Lower lobe of right lung (tissue), 2 donors: ENCODE data around the gene PODXL2. TPM values are rescaled to one million over a fixed set of nuclear protein-coding genes. Genes with fewer than 3 reads are reported as not detected.

Experiments used
- ATAC-seq, 2 donors: fragments of 200-7000 bp; cut with Tn5 transposase; one replicate each; pipeline ENCODE4 v1.9.1; 2020 to 2022; ENCODE audit warnings: mild to moderate bottlenecking in 2 of 2, moderate library complexity in 2 of 2
- DNase-seq: peaks from one replicate; pipeline ENCODE4 v3.0.0-alpha.2; 2020
- H3K27ac ChIP-seq: fragments of 200-600 bp; one replicate; pipeline ENCODE4 v1.8.0; 2022
- H3K27me3 ChIP-seq: fragments of 200-600 bp; one replicate; pipeline ENCODE4 v1.8.0; 2022; ENCODE audit warnings: low read depth
- H3K36me3 ChIP-seq: fragments of 200-600 bp; one replicate; pipeline ENCODE4 v1.8.0; 2022; ENCODE audit warnings: mild to moderate bottlenecking
- H3K4me1 ChIP-seq: fragments of 200-600 bp; one replicate; pipeline ENCODE4 v1.8.0; 2022
- H3K4me3 ChIP-seq: fragments of 200-600 bp; one replicate; pipeline ENCODE4 v1.8.0; 2022; ENCODE audit warnings: mild to moderate bottlenecking
- H3K9me3 ChIP-seq: fragments of 200-600 bp; one replicate; pipeline ENCODE4 v1.8.0; 2022
- intact Hi-C: fragments of 100-400 bp; cut with DNase I; formaldehyde crosslinking; loops from one replicate; pipeline ENCODE4 v1.11.0; 2022
- total RNA-seq: library from RNA; stranded (reverse); fragmentation: NEBNext Ultra II Directional; extraction: Animal tissue kit (Norgen Biotek cat#: 25700); gene quantifications from one replicate; pipeline ENCODE4 v1.2.1, GENCODE V29; 2021
- TF ChIP-seq, protein P1 (sequence below): fragments of 200-600 bp; IDR thresholded peaks from one replicate; pipeline ENCODE4 v1.8.0; 2022; ENCODE audit warnings: antibody characterized with exemption, mild to moderate bottlenecking
- donor health status: DM: no; HTN: yes; CAD: no; lungs with severe emphysema.

The PODXL2 gene
- total RNA-seq, 1 donor from 2014 or later = 2.2 TPM

DNA sequence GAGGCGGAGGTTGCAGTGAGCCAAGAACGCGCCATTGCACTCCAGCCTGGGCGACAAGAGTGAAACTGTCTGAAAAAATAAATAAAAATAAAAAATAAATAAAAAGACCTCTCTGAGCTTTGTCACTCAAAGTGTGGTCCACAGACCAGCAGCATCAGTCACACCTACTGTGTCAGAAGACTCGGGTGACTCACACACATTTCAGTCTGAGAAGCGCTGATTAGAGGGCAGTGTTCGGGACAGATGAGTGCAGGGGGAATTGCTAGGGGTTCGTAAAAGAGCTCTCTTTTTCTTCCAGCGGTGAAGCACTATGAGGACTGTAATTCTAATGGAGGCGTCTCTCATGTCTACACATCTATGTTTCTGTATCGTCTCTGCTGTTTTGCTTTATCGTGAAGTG, 5.7 kb downstream of the PODXL2 start:
- H3K27me3 ChIP-seq = peaks cover 30% of the 10 kb centered on the region
- H3K9me3 ChIP-seq = no peaks in the 10 kb centered on the region
- ATAC-seq (no peak), DNase-seq (no peak)
- H3K4me3 ChIP-seq = no peak overlapping the region
- intact Hi-C loops = no loop called here
- TF ChIP-seq, protein P1, sequence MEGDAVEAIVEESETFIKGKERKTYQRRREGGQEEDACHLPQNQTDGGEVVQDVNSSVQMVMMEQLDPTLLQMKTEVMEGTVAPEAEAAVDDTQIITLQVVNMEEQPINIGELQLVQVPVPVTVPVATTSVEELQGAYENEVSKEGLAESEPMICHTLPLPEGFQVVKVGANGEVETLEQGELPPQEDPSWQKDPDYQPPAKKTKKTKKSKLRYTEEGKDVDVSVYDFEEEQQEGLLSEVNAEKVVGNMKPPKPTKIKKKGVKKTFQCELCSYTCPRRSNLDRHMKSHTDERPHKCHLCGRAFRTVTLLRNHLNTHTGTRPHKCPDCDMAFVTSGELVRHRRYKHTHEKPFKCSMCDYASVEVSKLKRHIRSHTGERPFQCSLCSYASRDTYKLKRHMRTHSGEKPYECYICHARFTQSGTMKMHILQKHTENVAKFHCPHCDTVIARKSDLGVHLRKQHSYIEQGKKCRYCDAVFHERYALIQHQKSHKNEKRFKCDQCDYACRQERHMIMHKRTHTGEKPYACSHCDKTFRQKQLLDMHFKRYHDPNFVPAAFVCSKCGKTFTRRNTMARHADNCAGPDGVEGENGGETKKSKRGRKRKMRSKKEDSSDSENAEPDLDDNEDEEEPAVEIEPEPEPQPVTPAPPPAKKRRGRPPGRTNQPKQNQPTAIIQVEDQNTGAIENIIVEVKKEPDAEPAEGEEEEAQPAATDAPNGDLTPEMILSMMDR = no peak
- peaks cover 10% of the 10 kb centered on the region for H3K4me1 ChIP-seq
- no peaks in the 10 kb centered on the region for H3K36me3 ChIP-seq
- H3K27ac ChIP-seq = no peak overlapping the region

DNA sequence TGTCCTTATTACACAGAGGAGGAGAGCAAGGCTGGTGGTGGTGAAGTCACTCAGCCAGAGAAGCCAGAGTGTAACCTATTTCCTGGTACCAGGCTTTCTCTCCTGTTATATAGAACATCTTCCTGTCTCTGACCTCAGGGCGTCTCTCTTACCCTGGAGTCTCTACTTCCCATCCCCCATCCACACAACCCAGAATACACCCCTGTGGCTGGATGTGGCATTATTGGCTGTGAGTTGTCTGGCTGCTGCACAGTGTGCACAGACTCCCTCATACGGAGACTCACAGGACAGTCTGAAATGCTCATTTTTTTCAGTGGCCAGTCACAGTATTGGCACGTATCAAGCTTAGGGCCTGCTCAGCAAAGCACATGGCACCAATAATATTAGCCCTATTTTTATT, 8.6 kb downstream of the PODXL2 start:
- H3K9me3 ChIP-seq = no peaks in the 10 kb centered on the region
- no peaks in the 10 kb centered on the region for H3K36me3 ChIP-seq
- no peak overlapping the region for H3K4me3 ChIP-seq
- ATAC-seq (no peak), DNase-seq (no peak)
- TF ChIP-seq, protein P1 = no peak
- no peak overlapping the region for H3K27ac ChIP-seq
- peaks cover 5% of the 10 kb centered on the region for H3K27me3 ChIP-seq
- intact Hi-C loops = no loop called here
- H3K4me1 ChIP-seq = no peaks in the 10 kb centered on the region

DNA sequence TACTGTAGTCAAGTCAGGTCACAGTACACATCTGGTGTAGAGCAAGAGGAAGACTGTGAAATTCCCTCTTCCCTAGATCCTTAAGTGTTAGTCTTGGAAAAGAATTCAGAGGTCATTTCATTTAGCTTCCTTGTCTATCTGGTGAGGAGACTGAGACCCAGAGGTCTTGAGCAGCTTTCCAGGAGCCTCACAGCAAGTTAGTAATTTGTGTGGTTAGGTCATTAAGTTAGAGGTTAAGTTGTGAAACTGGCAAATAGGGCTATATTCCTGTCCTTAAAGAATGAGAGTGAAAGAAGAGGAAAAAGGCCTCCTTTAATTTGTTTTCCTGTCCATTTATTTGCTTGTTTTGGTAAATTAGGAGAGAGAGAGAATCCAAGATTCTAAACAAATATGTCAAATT, 9.0 kb downstream of the PODXL2 start:
- Histone ChIP-seq H3K4me3 (no peak overlapping the region), H3K36me3 (no peaks in the 10 kb centered on the region), H3K9me3 (no peaks in the 10 kb centered on the region), H3K27ac (no peak overlapping the region), H3K4me1 (no peaks in the 10 kb centered on the region), H3K27me3 (peaks cover 2% of the 10 kb centered on the region)
- intact Hi-C loops = no loop called here
- no peak for ATAC-seq
- DNase-seq = no peak
- TF ChIP-seq, protein P1 = no peak

DNA sequence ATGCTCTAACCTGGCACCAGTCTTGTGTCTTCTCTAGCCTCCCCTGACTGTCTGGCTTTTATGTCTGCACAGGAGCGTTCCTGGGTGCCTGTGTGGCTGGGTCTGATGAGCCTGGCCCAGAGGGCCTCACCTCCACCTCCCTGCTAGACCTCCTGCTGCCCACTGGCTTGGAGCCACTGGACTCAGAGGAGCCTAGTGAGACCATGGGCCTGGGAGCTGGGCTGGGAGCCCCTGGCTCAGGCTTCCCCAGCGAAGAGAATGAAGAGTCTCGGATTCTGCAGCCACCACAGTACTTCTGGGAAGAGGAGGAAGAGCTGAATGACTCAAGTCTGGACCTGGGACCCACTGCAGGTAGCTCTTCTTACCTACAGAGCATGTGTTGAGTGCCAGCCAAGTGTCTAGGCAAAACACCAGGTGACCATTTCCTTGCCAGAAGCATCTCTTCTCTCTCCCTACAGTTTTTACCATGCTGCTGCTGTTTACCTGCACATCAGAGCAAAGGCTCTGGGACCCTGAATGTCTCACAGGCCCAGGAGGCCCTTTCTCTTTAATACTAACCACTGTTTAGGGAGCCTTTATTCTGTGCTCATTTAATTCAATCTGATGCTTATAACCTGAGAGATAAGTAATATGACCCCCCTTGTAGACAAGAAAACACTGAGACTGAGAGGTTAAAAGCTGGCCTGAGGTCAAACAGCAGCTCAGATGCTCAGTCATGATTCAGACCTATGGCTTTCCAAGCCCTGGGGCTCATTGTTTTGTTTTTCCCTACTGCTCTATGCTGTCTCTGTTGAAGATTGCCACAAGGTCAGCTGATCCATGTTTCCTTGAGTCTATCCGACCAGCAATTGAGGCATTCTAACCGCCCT, 10.4 kb downstream of the PODXL2 start:
- TF ChIP-seq, protein P1 = no peak
- Histone ChIP-seq H3K27me3 (no peaks in the 10 kb centered on the region), H3K9me3 (no peaks in the 10 kb centered on the region), H3K36me3 (no peaks in the 10 kb centered on the region), H3K27ac (no peak overlapping the region), H3K4me1 (no peaks in the 10 kb centered on the region), H3K4me3 (no peak overlapping the region)
- intact Hi-C loops = no loop called here
- ATAC-seq = no peak
- DNase-seq = no peak

DNA sequence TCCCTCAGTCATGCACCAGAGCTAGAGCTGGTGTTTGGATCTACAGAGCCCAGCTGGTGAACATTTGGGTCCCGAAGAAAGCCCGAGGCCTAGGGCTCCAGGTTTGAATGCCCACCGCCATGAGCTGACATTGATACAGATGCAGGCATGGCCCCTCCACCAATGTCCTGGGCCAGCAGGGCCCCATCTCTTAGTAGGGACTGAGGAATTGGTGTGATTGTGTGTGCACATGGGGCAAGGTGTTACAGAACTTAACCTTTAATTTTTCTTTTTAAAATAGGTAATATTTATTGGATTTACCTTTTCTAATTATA, 11.0 kb downstream of the PODXL2 start:
- Histone ChIP-seq H3K27ac (no peak overlapping the region), H3K4me1 (no peaks in the 10 kb centered on the region), H3K9me3 (no peaks in the 10 kb centered on the region), H3K4me3 (no peak overlapping the region), H3K36me3 (no peaks in the 10 kb centered on the region), H3K27me3 (no peaks in the 10 kb centered on the region)
- TF ChIP-seq, protein P1 = no peak
- DNase-seq (no peak), ATAC-seq (no peak)
- intact Hi-C loops = no loop called here
